SK-N-SH (cell line): ENCODE measurements around the gene METRNL.

Source experiments
- CHD2 ChIP-seq: fragments of 150-350 bp; IDR thresholded peaks from 2 replicates; pipeline ENCODE4 v1.6.1; 2018; ENCODE audit warnings: low read length; ENCODE audit not compliant: partially characterized antibody
- CTCF ChIP-seq: fragments of 200-600 bp; sonication (generic); IDR thresholded peaks from 2 replicates; pipeline ENCODE4 v1.6.1; 2017; ENCODE audit warnings: antibody characterized with exemption, mild to moderate bottlenecking, moderate library complexity
- GATA2 ChIP-seq: sonication (generic); formaldehyde crosslinking; IDR thresholded peaks from 2 replicates; pipeline ENCODE4 v1.5.0; 2020; ENCODE audit warnings: mild to moderate bottlenecking, missing genetic modification reagents
- IRF3 ChIP-seq: fragments of 150-350 bp; IDR thresholded peaks from 2 replicates; pipeline ENCODE4 v1.6.1; 2016; ENCODE audit warnings: mild to moderate bottlenecking, low read depth, low read length
- JUND ChIP-seq: IDR thresholded peaks from 2 replicates; pipeline ENCODE4 v1.4.0; 2012
- MEF2A ChIP-seq: IDR thresholded peaks from 2 replicates; pipeline ENCODE4 v1.4.0; 2012; ENCODE audit warnings: low read depth, borderline replicate concordance
- MXI1 ChIP-seq: IDR thresholded peaks from 2 replicates; pipeline ENCODE4 v1.6.1; 2012; ENCODE audit warnings: mild to moderate bottlenecking, low read depth, low read length, improper control_type of control experiment
- REST ChIP-seq: IDR thresholded peaks from 2 replicates; pipeline ENCODE4 v1.6.1; 2012; ENCODE audit warnings: mild to moderate bottlenecking, low read depth, low read length, moderate library complexity

GRCh38 chr17:83087788-83088360 is 8.5 kb downstream of the METRNL start:
- TF ChIP-seq JUND (no peak), CTCF (no peak), CHD2 (no peak), IRF3 (no peak), MEF2A (no peak), REST (no peak), GATA2 (CRISPR knock-in tag) (no peak), MXI1 (no peak)
